GM19099 (cell line): ENCODE data around the gene PLOD2.

Source experiments
- POLR2A ChIP-seq: IDR thresholded peaks from 3 replicates; pipeline ENCODE4 v1.6.1; 2011; ENCODE audit warnings: low read depth; ENCODE audit not compliant: insufficient read length; ENCODE audit errors: extremely low read depth

Gene PLOD2

GRCh38 chr3:146092230-146092629 is 68.8 kb downstream of the PLOD2 start:
- no peak for TF ChIP-seq POLR2A

- no peak for TF ChIP-seq POLR2A
These were observed 69.6 kb downstream of the PLOD2 start for GRCh38 chr3:146091397-146091796.

GRCh38 chr3:146090521-146090920 is 70.5 kb downstream of the PLOD2 start:
- no peak for TF ChIP-seq POLR2A

GRCh38 chr3:146088840-146089239 is 72.1 kb downstream of the PLOD2 start:
- TF ChIP-seq POLR2A = no peak

GRCh38 chr3:146087116-146087515 is 73.9 kb downstream of the PLOD2 start:
- TF ChIP-seq POLR2A = no peak

- no peak for TF ChIP-seq POLR2A
These were observed 74.8 kb downstream of the PLOD2 start for GRCh38 chr3:146086211-146086610.

GRCh38 chr3:146085678-146086077 is 75.3 kb downstream of the PLOD2 start:
- TF ChIP-seq POLR2A = no peak

- no peak for TF ChIP-seq POLR2A
These were observed 80.4 kb downstream of the PLOD2 start for GRCh38 chr3:146080578-146080977.

- TF ChIP-seq POLR2A = no peak
These were observed 83.0 kb downstream of the PLOD2 start for GRCh38 chr3:146078031-146078430.

- no peak for TF ChIP-seq POLR2A
These were observed 83.8 kb downstream of the PLOD2 start for GRCh38 chr3:146077181-146077580.

GRCh38 chr3:146072824-146073223 is 88.2 kb downstream of the PLOD2 start:
- no peak for TF ChIP-seq POLR2A

- TF ChIP-seq POLR2A = no peak
These were observed 88.9 kb downstream of the PLOD2 start for GRCh38 chr3:146072061-146072460.

GRCh38 chr3:146071632-146072031 is 89.4 kb downstream of the PLOD2 start:
- no peak for TF ChIP-seq POLR2A

GRCh38 chr3:146067048-146067447 is 93.9 kb downstream of the PLOD2 start:
- TF ChIP-seq POLR2A = no peak

- no peak for TF ChIP-seq POLR2A
These were observed 95.4 kb downstream of the PLOD2 start for GRCh38 chr3:146065573-146066006.

- no peak for TF ChIP-seq POLR2A
These were observed 102.7 kb downstream of the PLOD2 start for GRCh38 chr3:146058241-146058640.

- no peak for TF ChIP-seq POLR2A
These were observed 108.1 kb downstream of the PLOD2 start for GRCh38 chr3:146052791-146053310.
